ENCODE measurements around the gene STMN1.

STMN1 gene

DNA sequence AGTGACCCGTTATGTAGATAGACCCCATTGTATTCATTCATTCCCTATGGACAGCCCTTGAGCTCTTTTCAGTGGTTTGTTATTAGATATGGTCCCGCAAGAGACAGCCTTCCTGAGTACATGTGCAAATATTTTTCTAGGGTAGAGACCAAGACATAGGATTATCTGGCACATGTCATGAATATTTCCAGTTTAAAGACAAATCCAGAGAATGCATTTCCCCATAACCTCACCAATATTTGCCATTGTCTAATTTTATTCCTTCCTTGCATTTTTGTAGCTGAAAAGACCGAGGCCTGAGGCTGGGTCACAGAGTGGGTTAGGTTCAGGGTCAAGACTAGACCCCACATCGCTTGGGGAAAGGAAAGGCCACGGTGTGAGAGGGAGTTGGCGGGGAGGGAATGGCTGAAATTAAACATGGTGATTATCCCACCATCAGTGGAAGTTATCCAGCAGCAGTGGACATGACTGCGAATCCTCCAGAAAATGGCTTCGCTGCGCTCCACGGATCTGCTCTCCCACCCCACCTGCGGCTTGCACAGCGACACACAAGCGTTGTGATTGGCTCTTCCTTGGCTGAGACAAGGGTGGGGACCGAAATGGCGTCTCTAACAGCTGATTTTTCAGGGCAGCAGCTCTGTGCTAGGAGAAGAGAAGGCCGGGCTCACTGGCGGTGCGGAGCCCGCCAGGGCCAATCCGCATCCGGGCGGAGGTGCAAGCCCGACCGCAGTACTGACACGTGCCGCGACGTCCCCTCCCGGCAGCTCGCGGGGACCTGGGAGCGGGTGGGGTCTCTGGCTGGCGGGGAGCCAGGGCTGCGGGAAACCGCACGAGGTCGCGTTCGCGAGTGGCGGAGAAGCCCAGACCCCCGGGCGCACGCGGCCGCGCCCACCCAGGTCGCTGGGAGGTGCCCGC, 16.1 kb upstream of the STMN1 start:
- DNase-seq (ENCODE audit: low read depth), result peak; percentile 22

DNA sequence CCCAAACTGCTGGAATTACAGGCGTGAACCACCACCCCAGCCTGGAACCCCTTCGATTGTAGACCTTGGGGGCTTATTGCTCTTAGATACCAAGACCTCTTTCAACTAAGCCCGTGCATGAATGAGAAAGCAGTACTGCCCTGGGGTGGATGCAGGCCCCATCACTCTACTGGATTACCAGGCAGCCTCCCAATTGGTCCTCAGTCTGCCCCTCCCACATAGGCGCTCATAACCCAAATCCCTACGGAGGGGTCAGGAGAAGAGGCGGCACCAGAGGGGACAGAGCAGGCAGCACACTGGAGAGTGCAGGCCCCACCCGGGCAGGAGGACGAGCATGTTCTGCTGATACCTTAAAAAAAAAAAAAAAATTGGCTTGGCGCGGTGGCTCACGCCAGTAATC, 12.4 kb upstream of the STMN1 start:
- DNase-seq (ENCODE audit: low read depth), result no peak

DNA sequence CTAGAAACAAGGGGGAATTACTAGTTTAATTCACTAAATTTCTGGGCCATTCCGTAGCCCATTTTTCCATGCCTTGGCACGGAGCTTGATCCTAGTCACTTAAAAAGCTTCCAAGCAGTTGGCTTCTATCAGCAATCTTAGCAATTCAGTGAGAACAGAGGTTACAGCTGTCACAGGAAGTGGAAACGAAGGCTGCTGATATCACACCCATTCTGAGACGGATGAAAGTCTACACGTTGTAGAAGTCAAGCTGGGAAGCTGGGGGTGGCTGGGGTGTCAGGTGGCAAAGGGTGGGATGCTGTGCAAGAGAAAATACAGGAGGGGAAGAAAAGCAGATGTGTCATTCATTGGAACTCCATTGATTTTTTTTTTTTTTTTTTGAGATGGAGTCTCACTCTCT, 11.8 kb upstream of the STMN1 start:
- DNase-seq (ENCODE audit: low read depth), result no peak

DNA sequence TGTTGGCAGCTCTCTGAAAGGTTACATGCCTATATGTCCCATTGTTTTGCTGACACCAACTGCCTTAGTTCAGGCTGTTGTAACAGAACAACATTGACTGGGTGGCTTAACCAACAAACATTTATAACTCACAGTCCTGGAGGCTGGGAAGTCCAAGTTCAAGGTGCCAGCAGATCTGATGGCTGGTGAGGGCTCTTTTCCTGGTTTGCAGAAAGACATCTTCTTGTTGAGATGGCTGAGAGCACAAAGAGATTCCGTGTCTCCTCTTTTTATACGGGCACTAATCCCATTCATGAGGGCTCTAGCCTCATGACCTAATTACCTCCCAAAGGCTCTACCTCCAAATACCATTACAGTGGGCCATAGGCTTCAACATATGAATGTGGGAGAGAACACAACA, 10.2 kb upstream of the STMN1 start:
- no peak for DNase-seq (ENCODE audit: low read depth)

DNA sequence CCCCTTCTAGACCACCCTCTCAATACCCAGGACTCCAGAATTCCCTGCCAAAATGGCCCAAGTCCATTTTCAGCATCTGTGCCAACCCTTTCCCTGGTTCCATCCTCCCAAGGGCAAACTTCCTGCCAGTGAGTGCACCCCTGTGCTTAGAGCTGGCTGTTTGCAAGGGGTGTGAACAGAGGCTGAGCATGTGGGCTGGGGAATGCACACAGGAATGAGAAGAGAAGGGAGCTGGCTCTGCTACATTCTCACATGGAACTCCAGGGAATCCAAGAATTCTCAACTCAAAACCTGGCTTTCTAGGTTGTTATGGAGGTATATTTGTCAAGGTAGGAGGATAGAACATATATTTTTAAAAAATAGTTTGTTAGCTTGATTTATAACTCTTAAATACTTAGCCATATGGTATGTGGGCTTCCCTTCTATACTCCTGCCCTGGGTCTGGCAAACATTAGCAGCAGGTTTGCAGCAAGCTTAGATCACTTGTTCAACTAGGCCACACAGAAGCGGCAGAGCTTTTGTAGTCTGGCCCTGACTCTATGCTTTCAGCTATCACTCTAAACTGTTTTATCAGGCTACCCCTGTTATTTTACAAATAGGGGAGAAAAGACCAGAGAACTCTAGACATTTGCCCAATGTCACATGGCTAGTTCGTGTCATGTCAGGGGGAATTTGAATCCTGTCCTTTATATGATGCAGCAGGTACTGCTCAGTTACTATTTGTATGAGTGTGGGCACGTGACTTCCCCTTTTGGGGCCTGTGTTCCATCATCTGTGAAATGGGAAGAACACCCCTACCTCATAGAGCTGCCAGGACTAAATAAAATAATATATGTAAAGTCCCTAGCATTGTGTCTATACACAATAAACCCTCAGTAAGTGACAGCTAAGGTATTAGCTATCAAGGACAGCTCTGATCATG, 8.1 kb upstream of the STMN1 start:
- DNase-seq (ENCODE audit: low read depth), result no peak

DNA sequence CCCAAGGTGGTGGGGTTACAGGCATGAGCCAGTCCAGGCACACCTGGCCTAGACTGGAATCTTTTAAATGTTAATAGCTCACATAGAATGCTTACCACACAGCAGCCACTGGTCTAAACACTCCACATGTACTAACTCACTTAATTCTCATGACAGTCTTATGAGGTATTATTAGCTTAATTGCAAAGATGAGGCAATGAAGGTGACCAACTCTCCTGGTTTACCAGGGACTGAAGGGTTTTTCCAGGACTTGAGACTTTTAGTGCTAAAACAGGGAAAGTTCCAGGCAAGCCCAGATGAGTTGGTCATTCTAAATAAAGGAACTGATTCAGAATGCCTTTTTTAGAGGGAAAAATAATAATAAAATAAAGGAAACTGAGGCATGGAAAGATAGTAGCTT, 7.0 kb upstream of the STMN1 start:
- no peak for DNase-seq (ENCODE audit: low read depth)

DNA sequence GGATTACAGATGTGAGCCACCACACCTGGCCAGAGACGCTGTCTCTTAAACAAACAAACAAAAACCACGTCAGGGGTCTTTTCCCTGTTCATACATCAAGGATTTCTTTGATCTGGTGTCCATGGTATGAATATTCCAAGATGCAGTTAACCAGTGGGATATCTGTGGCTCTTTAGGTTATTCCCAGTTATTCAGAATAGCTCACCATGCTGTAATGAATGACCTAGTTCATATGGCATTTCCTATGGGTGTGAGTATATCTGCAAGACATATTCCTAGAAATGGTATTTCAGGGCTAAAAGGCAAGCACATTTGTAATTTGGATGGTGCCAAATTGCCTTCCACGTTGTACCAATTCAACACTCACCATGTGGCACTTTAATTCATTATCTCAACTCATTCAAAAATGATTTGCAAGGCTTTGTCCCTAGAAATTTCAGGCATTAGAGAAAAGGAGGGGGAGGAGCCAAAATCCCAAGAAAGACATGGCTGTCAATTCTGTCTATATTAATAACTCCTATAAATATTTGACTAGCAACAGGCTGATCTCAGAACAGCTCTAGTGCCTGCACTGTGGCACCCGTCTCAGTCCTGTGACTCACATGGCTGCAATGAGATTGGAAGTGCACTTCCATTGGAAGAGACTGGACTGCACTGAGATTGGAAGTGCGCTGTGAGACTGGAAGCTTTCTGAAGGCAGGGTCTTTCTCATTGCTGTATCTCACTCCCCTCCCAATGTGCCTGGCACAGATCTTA, 6.0 kb upstream of the STMN1 start:
- no peak for DNase-seq (ENCODE audit: low read depth)

DNA sequence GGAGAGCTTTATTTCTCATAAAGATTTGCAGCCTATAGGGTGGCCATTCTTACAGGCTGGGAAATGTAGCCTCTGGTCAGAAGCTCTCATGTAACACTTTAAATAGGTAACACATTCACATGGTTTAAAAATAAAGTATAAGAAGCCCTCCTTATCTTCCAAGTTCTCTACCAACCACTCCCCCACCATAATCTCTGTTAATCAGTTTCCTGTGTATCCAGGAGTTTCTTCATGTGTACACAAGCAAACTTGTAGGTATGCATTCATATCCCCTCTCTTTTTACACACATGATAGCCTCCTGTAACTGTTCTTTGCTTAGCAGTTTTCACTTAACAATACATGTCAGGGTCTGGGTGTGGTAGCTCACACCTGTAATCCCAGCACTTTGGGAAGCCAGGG, 4.9 kb upstream of the STMN1 start:
- no peak for DNase-seq (ENCODE audit: low read depth)

DNA sequence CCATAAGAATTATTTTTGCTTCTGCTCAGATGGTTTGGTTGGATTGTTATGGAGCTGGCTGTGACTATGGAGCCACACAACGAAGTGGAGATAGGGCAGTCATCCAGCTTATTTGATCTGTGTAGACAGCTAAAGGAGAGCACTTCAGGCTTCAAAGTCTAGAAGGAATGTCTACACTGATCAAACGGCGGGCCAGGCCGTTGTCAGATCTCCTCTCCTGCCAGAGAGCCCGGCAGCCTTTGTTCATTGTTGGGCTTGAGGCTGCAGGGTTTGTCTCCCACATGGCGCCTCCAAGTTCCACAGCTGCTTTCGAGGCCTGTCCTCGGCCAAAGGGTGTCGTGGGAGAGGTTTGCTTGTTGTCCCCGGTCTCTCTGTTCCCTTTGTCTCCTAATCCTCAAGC, 2.8 kb upstream of the STMN1 start:
- DNase-seq (ENCODE audit: low read depth), result no peak

DNA sequence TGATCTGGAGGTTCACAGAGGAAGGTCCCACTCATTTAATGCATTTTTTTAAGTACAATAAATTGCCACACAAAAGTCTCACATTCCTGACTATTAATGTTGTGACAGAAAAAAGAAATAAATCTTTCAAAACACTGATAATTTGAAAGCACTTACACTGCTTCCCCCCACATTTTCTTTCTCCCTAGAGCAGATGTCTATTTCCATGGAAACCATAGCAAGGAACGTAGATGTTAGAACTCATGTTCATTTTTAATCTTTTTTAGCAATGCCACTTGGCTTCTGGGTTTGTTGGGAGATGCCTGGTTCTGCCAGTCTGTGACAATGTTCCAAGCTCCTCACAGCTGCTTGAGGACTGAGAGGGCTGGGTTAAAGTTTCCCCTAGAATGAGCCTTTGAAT, 1.9 kb upstream of the STMN1 start:
- no peak for DNase-seq (ENCODE audit: low read depth)

DNA sequence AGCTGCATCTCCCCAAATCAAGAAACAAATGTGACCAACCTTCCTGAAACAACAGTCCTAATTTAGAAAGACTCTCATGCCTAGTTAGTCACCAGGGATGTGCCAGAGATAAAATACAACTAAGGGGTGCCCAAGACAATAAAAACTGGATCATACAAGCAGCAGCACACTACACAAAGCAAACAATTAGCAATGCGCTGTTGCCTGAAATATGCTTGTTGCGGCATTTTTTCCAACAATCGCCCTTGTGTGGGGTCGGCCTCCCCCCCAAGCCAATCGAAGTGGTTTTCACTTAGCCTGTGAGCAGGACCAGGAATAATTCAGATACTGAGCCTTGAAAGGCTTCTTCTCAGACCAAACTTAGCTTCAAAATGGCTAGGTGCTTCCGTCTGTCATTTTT, 1.4 kb upstream of the STMN1 start:
- DNase-seq (ENCODE audit: low read depth), result no peak

DNA sequence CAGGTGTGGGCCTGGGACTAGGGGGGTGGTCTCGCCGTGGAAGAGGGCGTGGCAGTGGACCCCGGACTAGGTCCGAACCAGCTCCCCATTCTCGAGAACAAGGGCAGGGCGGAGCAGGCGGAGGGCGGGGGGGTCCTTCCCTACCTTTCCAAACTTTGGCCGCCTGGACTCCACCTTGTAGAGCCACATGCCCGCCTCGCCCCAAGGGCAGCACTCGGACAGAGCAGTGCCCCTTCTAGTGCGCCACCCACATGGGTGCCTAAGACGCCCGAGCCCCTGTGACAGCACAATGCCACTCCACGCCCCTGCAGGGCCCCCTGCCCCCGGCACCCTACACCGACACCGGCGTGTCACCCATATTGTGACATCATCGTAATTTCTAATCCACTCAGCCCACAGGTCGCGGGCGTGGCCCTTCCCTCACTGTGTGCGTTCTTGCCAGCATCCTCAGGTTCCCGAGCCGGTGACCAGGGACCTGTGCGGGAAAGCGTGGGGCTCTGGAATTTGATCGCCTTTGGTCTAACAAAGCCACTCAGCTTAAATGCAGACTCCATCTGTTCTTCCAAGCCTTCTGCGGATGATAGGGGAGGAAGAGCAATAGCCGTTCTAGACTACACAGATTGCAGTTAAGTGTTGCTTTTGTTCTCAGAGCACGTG, 553 bp upstream of the STMN1 start:
- DNase-seq (ENCODE audit: low read depth), result peak; percentile 12

DNA sequence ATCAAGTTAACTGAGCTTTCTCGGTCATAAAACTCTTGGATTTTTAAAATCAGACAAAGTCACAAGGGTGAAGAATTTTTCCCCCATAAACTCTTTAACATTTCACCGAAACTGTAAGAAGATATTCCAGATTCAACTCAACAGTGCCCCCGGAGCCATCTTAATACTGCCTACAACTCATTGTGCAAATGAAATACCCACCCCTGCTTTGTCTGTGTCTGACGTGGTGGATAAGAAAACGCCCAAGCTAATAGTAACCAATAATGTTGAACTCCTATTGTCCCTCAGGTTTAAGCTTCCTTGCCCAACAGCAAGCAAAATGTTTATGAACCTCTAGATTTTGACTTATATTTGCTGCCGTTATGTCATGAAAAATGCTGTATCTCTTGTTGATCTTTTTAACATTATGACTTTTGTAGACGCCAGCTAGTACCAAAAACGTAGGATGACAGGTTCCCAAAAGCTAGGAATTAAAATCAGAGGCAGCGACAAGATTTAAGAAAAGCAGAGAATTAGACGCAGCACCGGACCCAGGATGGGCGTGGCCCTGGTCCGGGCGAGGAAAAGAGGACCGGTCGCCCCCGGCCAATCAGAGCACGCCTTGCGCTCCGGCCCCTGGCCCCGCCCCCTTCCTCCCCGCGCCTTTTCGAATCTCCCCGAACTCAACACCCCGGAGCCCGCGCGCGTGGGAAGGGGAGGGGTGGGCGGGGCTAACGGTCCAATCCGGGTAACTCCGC, 1.1 kb downstream of the STMN1 start:
- DNase-seq (ENCODE audit: low read depth), result peak; percentile 83

DNA sequence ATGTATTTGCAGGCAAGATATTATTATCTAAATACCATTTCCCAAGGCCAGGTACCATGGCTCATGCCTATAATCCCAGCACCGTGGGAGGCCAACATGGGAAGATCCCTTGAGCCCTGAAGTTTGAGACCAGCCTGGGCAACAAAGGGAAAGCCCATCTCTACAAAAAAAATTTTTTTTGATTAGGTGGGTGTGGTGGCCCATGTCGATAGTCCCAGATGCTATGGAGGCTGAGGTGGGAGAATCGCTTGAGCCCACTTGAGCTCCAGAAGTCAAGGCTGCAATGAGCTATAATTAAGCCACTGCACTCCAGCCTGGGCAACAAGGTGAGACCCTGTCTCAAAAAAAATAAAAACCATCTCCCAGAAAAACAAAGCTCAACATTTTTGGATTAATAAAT, 2.2 kb downstream of the STMN1 start:
- DNase-seq (ENCODE audit: low read depth), result no peak

DNA sequence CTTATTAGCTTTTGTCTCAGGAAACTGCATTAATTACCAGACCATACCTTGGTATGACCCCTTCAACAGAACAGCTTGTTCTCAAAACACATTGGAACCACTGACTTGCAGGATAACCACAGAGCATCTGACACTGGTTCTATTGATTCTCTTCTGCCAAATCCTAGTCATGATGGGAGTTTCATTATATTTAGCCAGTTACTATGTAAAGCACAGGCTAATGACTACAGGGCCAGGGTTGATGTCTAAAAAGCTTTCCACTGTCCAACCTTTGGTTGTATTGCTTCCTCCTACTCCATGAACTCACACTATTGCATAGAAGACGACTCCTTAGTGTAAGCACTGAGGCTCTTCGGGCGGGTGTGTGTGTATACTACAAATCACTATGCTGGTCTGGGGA, 3.8 kb downstream of the STMN1 start:
- DNase-seq (ENCODE audit: low read depth), result no peak

DNA sequence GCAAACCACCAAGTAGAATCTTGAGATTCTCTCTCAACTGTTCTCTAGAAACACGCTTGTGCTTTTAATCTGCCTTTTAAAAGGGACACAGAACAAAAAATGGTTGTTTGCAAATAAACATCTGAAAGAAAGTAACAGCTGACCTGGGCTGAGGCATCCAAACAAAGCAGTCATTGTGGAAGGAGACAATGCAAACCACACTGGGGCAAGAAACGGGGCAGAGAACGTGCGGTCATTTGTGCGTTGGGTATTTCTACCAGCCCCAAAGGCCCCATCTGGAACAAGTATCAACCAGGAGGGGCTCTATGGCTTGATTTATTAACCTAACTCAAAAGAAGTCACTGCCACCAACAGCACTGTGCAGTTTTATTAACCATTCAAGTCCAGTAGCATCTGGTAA, 6.0 kb downstream of the STMN1 start:
- no peak for DNase-seq (ENCODE audit: low read depth)

DNA sequence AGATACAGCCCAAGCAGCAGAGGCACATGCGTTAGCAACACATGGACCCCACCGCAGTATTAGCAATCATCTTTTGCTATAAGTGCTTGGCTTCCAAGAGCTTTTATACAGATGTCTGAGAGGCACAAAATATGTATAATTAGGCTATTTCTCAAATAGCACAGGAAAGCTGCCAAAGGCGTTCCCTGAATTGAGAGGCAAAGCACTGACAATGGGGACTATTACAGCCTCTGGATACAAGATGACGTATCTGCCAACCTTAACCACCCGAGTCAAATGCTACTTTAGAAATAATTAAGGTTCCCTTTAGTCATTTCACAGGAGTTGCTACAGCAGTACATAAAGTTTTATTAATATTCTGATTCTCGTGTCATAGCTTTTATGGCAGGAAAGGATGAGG, 6.4 kb downstream of the STMN1 start:
- no peak for DNase-seq (ENCODE audit: low read depth)

DNA sequence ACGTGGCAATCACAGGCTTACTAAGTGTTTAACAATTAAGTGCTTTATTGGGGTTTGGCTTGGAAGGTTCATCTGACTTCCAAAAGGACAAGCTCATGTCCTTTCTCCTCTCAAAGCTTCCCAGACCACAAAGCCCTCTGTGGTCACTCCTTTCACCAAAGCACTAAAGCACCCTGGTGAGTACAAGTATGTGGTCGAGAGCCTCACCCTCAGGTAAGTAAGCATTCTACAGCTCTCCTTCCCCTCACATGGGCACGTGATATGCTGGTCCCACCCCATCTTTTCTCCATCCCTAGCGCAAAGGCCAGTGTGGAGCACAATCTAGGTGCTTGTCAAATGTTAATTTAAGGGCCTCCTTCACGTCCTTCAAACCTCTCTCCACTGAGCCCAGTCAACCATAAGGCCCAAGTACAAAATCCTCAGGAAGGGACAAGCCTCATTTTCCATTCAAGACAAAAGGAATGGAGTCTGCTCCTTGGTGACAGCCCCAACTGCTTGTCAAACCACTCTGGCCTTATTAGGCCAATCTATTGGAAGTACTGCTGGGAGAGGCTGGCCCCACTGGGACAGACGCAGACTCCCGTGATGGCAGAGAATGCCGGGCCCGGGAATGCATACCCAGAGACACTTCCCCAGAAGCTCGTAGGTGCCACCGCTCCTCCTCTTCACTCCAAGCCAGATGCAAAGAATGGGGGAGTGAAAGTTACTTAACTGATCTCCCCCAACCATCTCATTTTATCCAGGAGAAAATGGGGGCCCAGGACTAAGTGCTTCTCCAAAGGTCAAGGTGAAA, 7.8 kb downstream of the STMN1 start:
- no peak for DNase-seq (ENCODE audit: low read depth)

DNA sequence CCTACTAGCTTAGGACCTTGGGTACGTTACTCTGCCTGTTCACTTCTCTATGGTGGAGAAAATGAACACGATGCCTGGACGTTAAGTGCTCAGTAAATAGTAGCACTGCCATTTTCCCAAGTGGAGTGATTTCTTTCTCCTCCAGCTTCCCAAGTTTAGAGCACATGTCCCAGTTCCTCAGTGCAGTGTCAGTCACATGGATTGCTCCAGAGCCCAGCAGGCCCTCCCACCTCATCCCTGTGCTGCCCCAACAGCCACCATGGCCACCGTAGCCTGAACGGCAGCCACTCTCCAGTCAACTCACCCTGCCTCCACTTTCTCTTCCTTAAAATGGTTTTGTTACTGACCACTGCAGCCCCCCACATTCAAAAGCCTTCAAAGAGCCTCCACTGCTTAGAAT, 8.5 kb downstream of the STMN1 start:
- no peak for DNase-seq (ENCODE audit: low read depth)

DNA sequence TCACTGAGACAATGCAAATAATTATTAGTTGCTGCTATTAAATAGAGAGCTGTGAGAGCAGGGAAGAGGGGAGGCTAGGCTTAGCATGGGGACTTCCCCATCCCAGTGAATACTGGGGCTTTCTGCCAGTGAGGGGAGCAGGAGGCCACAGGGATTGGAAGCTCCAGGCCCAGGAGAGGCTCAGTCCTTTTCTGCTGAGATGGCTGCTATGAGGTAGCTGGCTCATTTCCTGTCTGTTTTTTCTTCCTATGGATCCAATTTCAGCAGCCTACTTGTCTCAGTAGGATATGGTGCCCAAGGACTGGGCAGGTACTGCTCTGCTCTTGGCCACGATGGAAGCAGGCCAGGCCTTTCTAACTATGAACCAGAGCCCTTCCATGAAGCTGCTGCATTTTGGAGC, 10.0 kb downstream of the STMN1 start:
- DNase-seq (ENCODE audit: low read depth), result no peak

Data from T follicular helper cell (primary cell).